ENCODE measurements around the gene PLEKHA4. TPM values are rescaled to one million over a fixed set of nuclear protein-coding genes. Genes with fewer than 3 reads are reported as not detected.

PLEKHA4 gene
- total and polyA plus RNA-seq, 9 of the 15 experiments (the other 6 are each of a cell fraction or from before 2014, with no cell fraction given) = 0.07 to 30.8 (median 11.4) TPM

DNA sequence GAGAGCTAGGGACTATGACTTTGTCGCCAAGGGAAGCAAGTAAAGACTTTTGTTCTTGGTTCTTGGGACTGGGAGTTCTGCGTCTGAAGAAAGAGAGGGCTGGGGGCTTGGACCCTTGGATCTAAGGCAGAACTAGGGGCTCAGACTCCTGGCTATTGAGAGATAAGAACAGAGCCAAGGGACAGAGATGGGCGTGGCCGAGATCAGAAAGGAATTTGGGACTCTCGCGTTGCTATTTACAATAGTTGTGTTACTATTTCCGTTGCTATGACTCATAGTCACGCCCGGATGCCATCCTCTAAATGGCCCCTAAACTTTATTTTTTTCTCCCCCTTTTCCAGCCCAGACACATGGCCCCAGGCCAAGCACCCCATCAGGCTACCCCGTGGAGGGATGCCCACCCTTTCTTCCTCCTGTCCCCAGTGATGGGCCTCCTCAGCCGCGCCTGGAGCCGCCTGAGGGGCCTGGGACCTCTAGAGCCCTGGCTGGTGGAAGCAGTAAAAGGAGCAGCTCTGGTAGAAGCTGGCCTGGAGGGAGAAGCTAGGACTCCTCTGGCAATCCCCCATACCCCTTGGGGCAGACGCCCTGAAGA, 4.6 kb upstream of the PLEKHA4 start (continued):
- TF ChIP-seq, protein P1, sequence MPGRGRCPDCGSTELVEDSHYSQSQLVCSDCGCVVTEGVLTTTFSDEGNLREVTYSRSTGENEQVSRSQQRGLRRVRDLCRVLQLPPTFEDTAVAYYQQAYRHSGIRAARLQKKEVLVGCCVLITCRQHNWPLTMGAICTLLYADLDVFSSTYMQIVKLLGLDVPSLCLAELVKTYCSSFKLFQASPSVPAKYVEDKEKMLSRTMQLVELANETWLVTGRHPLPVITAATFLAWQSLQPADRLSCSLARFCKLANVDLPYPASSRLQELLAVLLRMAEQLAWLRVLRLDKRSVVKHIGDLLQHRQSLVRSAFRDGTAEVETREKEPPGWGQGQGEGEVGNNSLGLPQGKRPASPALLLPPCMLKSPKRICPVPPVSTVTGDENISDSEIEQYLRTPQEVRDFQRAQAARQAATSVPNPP (IDR thresholded peaks at IDR 0.05; ENCODE audit: borderline replicate concordance, insufficient read depth, insufficient read length) = no peak
- TF ChIP-seq ARNT (IDR thresholded peaks at IDR 0.05) (no peak), RFX1 (IDR thresholded peaks at IDR 0.05) (peak; percentile 86), STAG1 (CRISPR knock-in tag; IDR thresholded peaks at IDR 0.05; ENCODE audit: borderline replicate concordance) (no peak), NFYB (IDR thresholded peaks at IDR 0.05; ENCODE audit: extremely low read depth, insufficient read length) (no peak), DNMT1 (IDR thresholded peaks at IDR 0.05) (no peak), MED1 (CRISPR knock-in tag; IDR thresholded peaks at IDR 0.05; ENCODE audit: borderline replicate concordance) (no peak), MBD2 (IDR thresholded peaks at IDR 0.05; ENCODE audit: borderline replicate concordance, low read depth) (no peak), KLF6 (CRISPR knock-in tag; IDR thresholded peaks at IDR 0.05; ENCODE audit: borderline replicate concordance) (no peak), ESRRB (CRISPR knock-in tag; IDR thresholded peaks at IDR 0.05; ENCODE audit: borderline replicate concordance) (no peak), ZNF586 (CRISPR knock-in tag; conservative IDR thresholded peaks at IDR 0.05) (0 out of 2 replicates have a peak, but pooled peaks have one; percentile 3), MIER1 (IDR thresholded peaks at IDR 0.05; ENCODE audit: low read depth) (0 out of 2 replicates have a peak, but pooled peaks have one; percentile 19)
- TF ChIP-seq, protein P2, sequence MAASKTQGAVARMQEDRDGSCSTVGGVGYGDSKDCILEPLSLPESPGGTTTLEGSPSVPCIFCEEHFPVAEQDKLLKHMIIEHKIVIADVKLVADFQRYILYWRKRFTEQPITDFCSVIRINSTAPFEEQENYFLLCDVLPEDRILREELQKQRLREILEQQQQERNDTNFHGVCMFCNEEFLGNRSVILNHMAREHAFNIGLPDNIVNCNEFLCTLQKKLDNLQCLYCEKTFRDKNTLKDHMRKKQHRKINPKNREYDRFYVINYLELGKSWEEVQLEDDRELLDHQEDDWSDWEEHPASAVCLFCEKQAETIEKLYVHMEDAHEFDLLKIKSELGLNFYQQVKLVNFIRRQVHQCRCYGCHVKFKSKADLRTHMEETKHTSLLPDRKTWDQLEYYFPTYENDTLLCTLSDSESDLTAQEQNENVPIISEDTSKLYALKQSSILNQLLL (CRISPR knock-in tag; IDR thresholded peaks at IDR 0.05; ENCODE audit: borderline replicate concordance) = no peak
- TF ChIP-seq, protein P3, sequence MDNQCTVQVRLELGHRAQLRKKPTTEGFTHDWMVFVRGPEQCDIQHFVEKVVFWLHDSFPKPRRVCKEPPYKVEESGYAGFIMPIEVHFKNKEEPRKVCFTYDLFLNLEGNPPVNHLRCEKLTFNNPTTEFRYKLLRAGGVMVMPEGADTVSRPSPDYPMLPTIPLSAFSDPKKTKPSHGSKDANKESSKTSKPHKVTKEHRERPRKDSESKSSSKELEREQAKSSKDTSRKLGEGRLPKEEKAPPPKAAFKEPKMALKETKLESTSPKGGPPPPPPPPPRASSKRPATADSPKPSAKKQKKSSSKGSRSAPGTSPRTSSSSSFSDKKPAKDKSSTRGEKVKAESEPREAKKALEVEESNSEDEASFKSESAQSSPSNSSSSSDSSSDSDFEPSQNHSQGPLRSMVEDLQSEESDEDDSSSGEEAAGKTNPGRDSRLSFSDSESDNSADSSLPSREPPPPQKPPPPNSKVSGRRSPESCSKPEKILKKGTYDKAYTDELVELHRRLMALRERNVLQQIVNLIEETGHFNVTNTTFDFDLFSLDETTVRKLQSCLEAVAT (IDR thresholded peaks at IDR 0.05) = peak in 1 of 2 experiments; percentile 42; a peak in 1 of 4 replicates
- TF ChIP-seq, protein P4, sequence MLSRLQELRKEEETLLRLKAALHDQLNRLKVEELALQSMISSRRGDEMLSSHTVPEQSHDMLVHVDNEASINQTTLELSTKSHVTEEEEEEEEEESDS (CRISPR knock-in tag; IDR thresholded peaks at IDR 0.05) = no peak
- TF ChIP-seq, protein P5, sequence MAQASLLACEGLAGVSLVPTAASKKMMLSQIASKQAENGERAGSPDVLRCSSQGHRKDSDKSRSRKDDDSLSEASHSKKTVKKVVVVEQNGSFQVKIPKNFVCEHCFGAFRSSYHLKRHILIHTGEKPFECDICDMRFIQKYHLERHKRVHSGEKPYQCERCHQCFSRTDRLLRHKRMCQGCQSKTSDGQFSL (CRISPR knock-in tag; IDR thresholded peaks at IDR 0.05) = no peak
- TF ChIP-seq, protein P5 (tag; IDR thresholded peaks at IDR 0.05) = no peak
